ENCODE data around the gene EML4.
"Not testable (repeated sequence)": the region's sequence is repeated elsewhere in the genome, so short reads cannot be mapped to it uniquely, and the experiment has no call there.

The EML4 gene

GRCh38 chr2:42315844-42316470 is 146.8 kb downstream of the EML4 start:
- no peak for DNase-seq

GRCh38 chr2:42316910-42317309 is 147.8 kb downstream of the EML4 start:
- no peak for DNase-seq

GRCh38 chr2:42317486-42317885 is 148.3 kb downstream of the EML4 start:
- no peak for DNase-seq

GRCh38 chr2:42317945-42318344 is 148.8 kb downstream of the EML4 start:
- DNase-seq = no peak

GRCh38 chr2:42319265-42319664 is 150.1 kb downstream of the EML4 start:
- DNase-seq = no peak

- DNase-seq = no peak
These were observed 152.4 kb downstream of the EML4 start for GRCh38 chr2:42321452-42322064.

GRCh38 chr2:42324244-42324643 is 155.1 kb downstream of the EML4 start:
- no peak for DNase-seq

GRCh38 chr2:42324949-42325348 is 155.8 kb downstream of the EML4 start:
- no peak for DNase-seq

- DNase-seq = no peak
These were observed 156.5 kb downstream of the EML4 start for GRCh38 chr2:42325609-42326008.

DNA sequence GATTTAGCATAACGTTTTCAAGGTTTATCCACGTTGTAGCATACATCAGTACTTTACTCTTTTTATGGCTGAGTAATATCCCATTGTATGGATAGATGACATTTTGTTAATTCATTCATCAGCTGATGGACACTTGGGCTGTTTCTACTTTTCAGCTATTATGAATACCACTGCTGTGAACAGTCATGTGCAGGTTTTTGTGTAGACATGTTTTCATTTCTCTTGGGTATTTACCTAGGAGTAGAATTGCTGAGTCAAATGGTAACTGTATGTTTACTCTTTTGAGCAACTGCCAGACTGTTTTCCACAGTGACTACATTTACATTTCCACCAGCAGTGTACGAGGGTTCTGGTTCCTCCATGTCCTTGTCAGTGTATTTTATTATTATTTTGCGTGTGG is 158.0 kb downstream of the EML4 start:
- DNase-seq = no peak

- DNase-seq = peak; percentile 25
These were observed 159.1 kb downstream of the EML4 start for GRCh38 chr2:42328148-42328833.

- DNase-seq = no peak
These were observed 159.8 kb downstream of the EML4 start for GRCh38 chr2:42328923-42329322.

DNA sequence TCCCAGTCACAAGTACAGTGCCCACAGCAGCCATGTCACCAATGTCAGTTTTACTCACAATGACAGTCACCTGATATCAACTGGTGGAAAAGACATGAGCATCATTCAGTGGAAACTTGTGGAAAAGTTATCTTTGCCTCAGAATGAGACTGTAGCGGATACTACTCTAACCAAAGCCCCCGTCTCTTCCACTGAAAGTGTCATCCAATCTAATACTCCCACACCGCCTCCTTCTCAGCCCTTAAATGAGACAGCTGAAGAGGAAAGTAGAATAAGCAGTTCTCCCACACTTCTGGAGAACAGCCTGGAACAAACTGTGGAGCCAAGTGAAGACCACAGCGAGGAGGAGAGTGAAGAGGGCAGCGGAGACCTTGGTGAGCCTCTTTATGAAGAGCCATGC is 160.6 kb downstream of the EML4 start:
- no peak for DNase-seq

DNA sequence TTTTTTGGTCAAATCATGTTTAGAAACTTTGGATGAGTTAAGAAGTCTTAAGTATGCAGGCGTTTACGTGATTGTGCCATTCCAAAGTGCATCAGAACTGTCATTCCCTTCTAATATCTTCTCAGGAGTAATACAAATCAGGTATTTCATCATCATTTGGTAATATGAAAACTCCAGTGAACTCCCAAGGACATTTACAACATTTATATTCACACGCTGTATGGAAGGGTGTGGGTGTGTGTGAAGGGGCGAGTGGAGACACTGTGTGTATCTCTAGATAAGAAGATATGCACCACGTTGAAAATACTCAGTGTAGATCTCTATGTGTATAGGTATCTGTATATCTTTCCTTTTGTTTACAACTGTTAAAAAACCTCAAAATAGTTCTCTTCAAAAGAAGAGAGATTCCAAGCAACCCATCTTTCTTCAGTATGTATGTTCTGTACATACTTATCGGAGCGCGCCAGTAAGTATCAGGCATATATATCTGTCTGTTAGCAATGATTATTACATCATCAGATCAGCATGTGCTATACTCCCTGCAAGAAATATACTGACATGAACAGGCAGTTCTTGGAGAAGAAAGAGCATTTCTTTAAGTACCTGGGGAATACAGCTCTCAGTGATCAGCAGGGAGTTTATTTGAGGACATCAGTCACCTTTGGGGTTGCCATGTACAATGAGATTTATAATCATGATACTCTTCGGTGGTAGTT is 162.6 kb downstream of the EML4 start:
- DNase-seq = no peak

DNA sequence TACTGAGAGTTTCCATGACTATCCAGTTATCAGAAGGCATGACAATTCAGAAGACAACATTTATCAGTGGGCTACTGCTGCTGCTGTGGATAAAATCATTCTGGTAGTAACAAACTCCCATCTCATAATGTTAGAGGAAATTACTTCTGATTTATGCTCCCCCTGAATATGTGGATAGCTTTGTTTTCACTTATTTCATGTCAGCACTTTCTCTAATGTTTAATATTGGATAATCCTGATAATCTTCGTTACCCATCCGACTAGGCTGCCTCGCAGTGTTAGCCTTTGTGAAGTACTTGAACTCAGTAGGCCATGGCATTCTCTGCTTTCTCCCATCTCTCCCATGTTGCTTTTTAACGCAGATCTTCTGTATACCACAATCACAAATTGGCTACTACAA is 163.4 kb downstream of the EML4 start:
- no peak for DNase-seq

GRCh38 chr2:42333579-42333978 is 164.4 kb downstream of the EML4 start:
- no peak for DNase-seq

GRCh38 chr2:42334220-42334619 is 165.1 kb downstream of the EML4 start:
- DNase-seq = no peak

- not testable (repeated sequence) for DNase-seq
These were observed 165.7 kb downstream of the EML4 start for GRCh38 chr2:42334865-42335264.

- no peak for DNase-seq
These were observed 166.5 kb downstream of the EML4 start for GRCh38 chr2:42335514-42336104.

DNA sequence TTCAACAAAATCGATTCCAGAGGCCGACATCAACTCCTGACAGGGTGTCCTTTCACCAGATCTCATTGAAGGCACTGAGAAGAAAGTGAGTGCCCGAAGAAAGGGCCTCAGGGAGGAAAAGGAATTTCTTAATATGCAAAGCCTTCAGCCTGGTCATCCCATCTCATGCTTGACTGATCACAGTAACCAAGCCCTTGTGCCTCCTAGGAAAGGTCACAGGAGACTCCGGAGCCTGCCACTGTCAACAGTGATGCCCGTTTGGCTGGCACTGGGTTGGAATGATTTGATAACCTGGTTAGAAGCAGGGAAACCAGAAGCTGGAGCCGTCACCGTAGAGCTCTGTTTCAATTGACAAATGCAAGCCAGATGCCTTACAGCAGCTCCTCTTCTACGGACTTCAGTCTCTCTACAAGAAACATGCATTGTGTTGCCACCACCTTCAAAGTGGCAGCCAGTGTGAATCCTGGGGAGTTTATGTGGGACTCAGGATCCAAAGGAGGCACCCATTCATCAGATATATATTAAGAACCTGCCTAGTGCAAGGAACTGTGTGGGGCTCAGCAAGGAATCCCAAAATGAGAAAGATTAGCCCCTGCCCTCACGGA is 167.3 kb downstream of the EML4 start:
- DNase-seq = no peak

DNA sequence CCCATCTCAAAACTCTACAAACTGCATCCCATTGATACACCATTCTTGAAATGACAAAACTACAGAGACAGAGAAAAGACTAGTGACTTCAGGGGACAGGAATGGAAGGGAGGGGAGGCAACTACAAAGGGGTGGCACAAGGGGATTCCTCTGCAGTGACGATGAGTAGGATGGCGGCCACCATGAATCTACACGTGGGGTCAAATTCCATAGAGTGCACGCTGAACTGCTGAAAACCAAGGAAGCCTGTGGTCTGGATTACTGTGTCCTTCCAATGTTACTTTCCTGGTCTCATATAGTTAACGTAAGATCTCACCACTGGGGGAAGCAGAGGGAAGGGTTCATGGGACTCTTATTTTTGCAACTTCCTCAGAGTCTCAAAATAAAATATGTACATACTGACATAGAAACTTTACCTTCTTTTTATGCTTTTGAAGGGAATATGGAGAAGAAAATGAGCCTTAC is 168.2 kb downstream of the EML4 start:
- DNase-seq = no peak

DNA sequence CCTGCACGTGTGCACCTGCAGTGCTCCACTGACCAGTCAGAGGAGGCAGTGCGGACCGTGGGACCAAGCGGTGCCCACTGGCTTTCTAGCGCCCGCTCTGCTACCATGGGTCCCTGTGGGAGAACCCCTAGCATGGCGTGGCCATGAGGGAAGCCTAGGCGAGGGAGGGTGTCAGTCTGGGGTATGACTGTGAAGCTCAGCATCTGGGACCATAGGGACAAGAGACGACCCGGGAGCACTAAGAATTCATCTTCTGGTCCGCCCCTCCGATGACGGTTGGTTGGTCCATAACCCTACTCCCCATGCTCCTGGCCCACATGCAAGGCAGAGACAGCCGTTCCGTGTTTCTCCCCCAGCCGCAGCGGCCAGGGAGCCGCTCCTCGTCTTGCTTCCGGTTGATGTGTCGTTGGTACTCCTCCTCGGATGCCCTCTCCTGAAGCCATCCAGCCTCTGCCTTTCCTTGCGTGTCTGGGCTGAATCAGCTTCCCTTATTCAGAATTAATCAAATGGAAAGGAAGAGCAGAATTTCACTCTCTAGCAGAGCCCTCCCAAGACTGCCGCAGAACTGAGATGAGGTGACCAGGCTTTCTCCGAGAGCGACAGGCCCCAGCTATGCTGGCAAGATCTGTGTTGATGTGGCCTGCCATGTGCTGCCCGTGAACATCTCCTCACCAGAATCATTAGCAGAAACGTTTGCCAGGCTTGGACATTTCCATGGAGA is 168.9 kb downstream of the EML4 start:
- no peak for DNase-seq
